Neural progenitor cell (in vitro differentiated cells): ENCODE data around the gene PSME3IP1. TPM values are rescaled to one million over a fixed set of nuclear protein-coding genes. Genes with fewer than 3 reads are reported as not detected.

ENCODE experiments used
- DNase-seq: peaks from one replicate; pipeline ENCODE4 v3.0.0-alpha.2; 2016; ENCODE audit warnings: low spot score
- H2AFZ ChIP-seq: fragments of 200-600 bp; sonication (generic); replicated peaks from 2 replicates; pipeline ENCODE4 v1.6.1; 2016; ENCODE audit warnings: antibody characterized with exemption
- H3F3A ChIP-seq: fragments of 200-600 bp; sonication (generic); 2 replicates; pipeline ENCODE4 v1.6.1; 2016; ENCODE audit warnings: antibody characterized with exemption, low read depth
- H3K27ac ChIP-seq: fragments of 200-600 bp; sonication (generic); 2 replicates; pipeline ENCODE4 v1.5.1; 2016; ENCODE audit warnings: mild to moderate bottlenecking
- H3K27me3 ChIP-seq: fragments of 200-600 bp; sonication (generic); 2 replicates; pipeline ENCODE4 v1.6.1; 2016; ENCODE audit warnings: mild to moderate bottlenecking, moderate library complexity
- H3K36me3 ChIP-seq: fragments of 200-600 bp; sonication (generic); 2 replicates; pipeline ENCODE4 v1.5.1; 2016
- H3K4me1 ChIP-seq: fragments of 200-600 bp; sonication (generic); 2 replicates; pipeline ENCODE4 v1.6.1; 2016; ENCODE audit warnings: mixed run types
- H3K4me2 ChIP-seq: fragments of 200-600 bp; sonication (generic); 2 replicates; pipeline ENCODE4 v1.6.1; 2016
- H3K4me3 ChIP-seq: fragments of 200-600 bp; sonication (generic); 2 replicates; pipeline ENCODE4 v1.5.1; 2016
- H3K79me2 ChIP-seq: fragments of 200-600 bp; sonication (generic); 2 replicates; pipeline ENCODE4 v1.6.1; 2016; ENCODE audit warnings: low read depth
- H3K9ac ChIP-seq: fragments of 200-600 bp; sonication (generic); 2 replicates; pipeline ENCODE4 v1.6.1; 2016
- H3K9me3 ChIP-seq: fragments of 200-600 bp; sonication (generic); 2 replicates; pipeline ENCODE4 v1.5.1; 2016; ENCODE audit warnings: low read depth
- H4K20me1 ChIP-seq: fragments of 200-600 bp; sonication (generic); 2 replicates; pipeline ENCODE4 v1.6.1; 2016; ENCODE audit warnings: low read depth
- H3K27ac Mint-ChIP-seq: 3 replicates; pipeline ENCODE4 v1.8.0; 2021; ENCODE audit warnings: mixed read lengths
- H3K27me3 Mint-ChIP-seq: 2 replicates; pipeline ENCODE4 v1.8.0; 2022; ENCODE audit warnings: low read depth, mild to moderate bottlenecking, inconsistent platforms, moderate library complexity, mixed read lengths; ENCODE audit not compliant: insufficient read depth
- H3K36me3 Mint-ChIP-seq: 3 replicates; pipeline ENCODE4 v1.8.0; 2021; ENCODE audit warnings: mixed read lengths
- H3K4me1 Mint-ChIP-seq: 3 replicates; pipeline ENCODE4 v1.8.0; 2021; ENCODE audit warnings: mixed read lengths
- H3K4me3 Mint-ChIP-seq: 3 replicates; pipeline ENCODE4 v1.8.0; 2021; ENCODE audit warnings: mild to moderate bottlenecking, moderate library complexity, mixed read lengths
- H3K9me3 Mint-ChIP-seq: 3 replicates; pipeline ENCODE4 v1.8.0; 2020; ENCODE audit warnings: mixed read lengths
- EZH2 ChIP-seq: fragments of 200-600 bp; sonication (generic); IDR thresholded peaks from 2 replicates; pipeline ENCODE4 v1.6.1; 2017; ENCODE audit warnings: antibody characterized with exemption, mild to moderate bottlenecking, moderate library complexity
- EZH2phosphoT487 ChIP-seq: fragments of 200-600 bp; sonication (generic); IDR thresholded peaks from 2 replicates; pipeline ENCODE4 v1.6.1; 2017; ENCODE audit warnings: antibody characterized with exemption
- total RNA-seq: library from RNA; depleted of rRNA; stranded (reverse); fragments of >200 nt; gene quantifications from 2 replicates; pipeline ENCODE4 v1.2.3, GENCODE V29; 2015; ENCODE audit warnings: low replicate concordance
- TF ChIP-seq, protein P1 (sequence below): fragments of 200-600 bp; sonication (generic); IDR thresholded peaks from 2 replicates; pipeline ENCODE4 v1.5.1; 2017; ENCODE audit warnings: antibody characterized with exemption, mild to moderate bottlenecking

PSME3IP1 gene
- total RNA-seq, 1 donor from 2014 or later = 184 TPM

DNA sequence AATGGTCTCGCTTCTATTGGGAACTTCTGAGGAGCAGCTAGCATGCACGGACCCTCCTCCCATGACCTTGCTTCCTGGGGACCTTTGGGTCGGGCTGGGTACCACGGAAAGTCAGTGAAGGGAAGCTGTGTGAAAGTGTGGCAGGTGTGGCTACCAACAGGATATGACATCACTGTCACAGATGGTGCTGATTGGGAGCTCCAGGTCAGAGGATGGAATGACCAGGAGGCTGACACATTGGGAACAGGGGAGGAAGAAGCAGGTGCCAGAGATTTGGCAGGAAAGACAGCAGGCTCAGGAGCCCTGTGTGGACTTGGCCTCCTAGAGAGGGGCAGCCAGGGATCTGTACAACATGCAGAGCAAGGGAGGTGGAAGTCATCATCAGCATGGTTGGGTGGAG lies 59.4 kb downstream of the PSME3IP1 start:
- peaks cover 5% of the 10 kb centered on the region for H3K4me1 ChIP-seq
- no peak overlapping the region for H3K4me3 ChIP-seq
- peaks cover 9% of the 10 kb centered on the region for H3K36me3 Mint-ChIP-seq
- no peak overlapping the region for H3K4me3 Mint-ChIP-seq
- H3K27ac ChIP-seq = no peak overlapping the region
- no peaks in the 10 kb centered on the region for H3F3A ChIP-seq
- no peak overlapping the region for H2AFZ ChIP-seq
- TF ChIP-seq, protein P1, sequence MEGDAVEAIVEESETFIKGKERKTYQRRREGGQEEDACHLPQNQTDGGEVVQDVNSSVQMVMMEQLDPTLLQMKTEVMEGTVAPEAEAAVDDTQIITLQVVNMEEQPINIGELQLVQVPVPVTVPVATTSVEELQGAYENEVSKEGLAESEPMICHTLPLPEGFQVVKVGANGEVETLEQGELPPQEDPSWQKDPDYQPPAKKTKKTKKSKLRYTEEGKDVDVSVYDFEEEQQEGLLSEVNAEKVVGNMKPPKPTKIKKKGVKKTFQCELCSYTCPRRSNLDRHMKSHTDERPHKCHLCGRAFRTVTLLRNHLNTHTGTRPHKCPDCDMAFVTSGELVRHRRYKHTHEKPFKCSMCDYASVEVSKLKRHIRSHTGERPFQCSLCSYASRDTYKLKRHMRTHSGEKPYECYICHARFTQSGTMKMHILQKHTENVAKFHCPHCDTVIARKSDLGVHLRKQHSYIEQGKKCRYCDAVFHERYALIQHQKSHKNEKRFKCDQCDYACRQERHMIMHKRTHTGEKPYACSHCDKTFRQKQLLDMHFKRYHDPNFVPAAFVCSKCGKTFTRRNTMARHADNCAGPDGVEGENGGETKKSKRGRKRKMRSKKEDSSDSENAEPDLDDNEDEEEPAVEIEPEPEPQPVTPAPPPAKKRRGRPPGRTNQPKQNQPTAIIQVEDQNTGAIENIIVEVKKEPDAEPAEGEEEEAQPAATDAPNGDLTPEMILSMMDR = no peak
- no peak for TF ChIP-seq EZH2
- TF ChIP-seq EZH2phosphoT487 = no peak
- H3K4me1 Mint-ChIP-seq = peaks cover 30% of the 10 kb centered on the region
- H3K9me3 Mint-ChIP-seq = no peaks in the 10 kb centered on the region
- H3K27ac Mint-ChIP-seq = no peak overlapping the region
- no peaks in the 10 kb centered on the region for H3K27me3 ChIP-seq
- no peaks in the 10 kb centered on the region for H3K9me3 ChIP-seq
- H3K9ac ChIP-seq = no peak overlapping the region
- no peak overlapping the region for H3K4me2 ChIP-seq
- H3K79me2 ChIP-seq = no peaks in the 10 kb centered on the region
- no peaks in the 10 kb centered on the region for H4K20me1 ChIP-seq
- H3K27me3 Mint-ChIP-seq = peaks cover 6% of the 10 kb centered on the region
- no peaks in the 10 kb centered on the region for H3K36me3 ChIP-seq
- no peak for DNase-seq

DNA sequence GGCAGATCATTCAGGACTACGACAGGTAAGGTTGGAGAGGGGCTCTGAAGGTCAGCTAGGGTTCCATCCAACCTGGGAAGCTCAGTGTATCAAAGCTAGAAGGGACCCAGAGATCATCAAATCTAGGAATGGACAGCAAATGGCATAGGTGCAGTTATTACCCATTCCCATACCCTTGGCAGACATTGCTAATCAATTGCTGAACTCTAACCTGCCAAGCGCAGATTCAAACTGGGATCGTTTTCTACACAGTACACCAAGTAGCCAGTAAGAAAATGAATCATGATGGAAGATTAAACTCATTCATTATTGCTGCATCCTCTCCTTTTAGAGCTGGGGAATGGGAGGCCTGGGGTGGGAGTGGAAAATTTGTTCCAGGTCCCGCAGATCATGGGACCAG lies 59.9 kb downstream of the PSME3IP1 start:
- Mint-ChIP-seq H3K27ac (peak overlapping the region; percentile 64), H3K36me3 (peaks cover 14% of the 10 kb centered on the region), H3K4me3 (no peak overlapping the region), H3K4me1 (peaks cover 27% of the 10 kb centered on the region), H3K9me3 (no peaks in the 10 kb centered on the region), H3K27me3 (peaks cover 6% of the 10 kb centered on the region)
- Histone ChIP-seq H3K9ac (no peak overlapping the region), H2AFZ (no peak overlapping the region), H3K27ac (no peak overlapping the region), H3K36me3 (no peaks in the 10 kb centered on the region), H3K27me3 (no peaks in the 10 kb centered on the region), H4K20me1 (no peaks in the 10 kb centered on the region), H3K9me3 (no peaks in the 10 kb centered on the region), H3K79me2 (no peaks in the 10 kb centered on the region), H3K4me3 (no peak overlapping the region), H3K4me1 (peaks cover 5% of the 10 kb centered on the region), H3K4me2 (no peak overlapping the region), H3F3A (no peaks in the 10 kb centered on the region)
- DNase-seq = no peak
- TF ChIP-seq, protein P1 = no peak
- no peak for TF ChIP-seq EZH2phosphoT487
- TF ChIP-seq EZH2 = no peak

DNA sequence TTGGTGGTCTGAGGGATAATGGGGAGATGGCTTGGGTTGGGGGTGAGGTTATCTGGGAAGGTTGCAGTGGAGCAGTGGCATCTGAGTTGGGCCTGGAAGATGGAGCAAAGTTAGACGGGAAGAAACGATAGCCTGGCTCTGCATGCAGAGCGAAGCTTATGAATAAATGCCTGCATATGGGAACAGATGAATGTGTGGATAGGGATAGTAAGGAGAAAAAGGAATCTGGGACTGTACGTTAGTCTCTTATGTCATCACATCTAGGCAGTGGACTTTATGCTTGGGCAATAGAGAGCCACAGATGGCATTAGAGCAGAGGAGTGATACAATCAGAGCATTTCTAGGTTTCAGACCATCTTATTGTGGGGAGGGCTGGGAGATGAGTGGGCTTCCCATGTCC lies 60.5 kb downstream of the PSME3IP1 start:
- Mint-ChIP-seq H3K36me3 (peaks cover 16% of the 10 kb centered on the region), H3K27ac (peak overlapping the region; percentile 22)

More for the DNA sequence above, 60.5 kb downstream of the PSME3IP1 start:
- H3K79me2 ChIP-seq = no peaks in the 10 kb centered on the region
- Mint-ChIP-seq H3K27me3 (peaks cover 6% of the 10 kb centered on the region), H3K4me1 (peaks cover 21% of the 10 kb centered on the region), H3K4me3 (no peak overlapping the region), H3K9me3 (no peaks in the 10 kb centered on the region)
- no peaks in the 10 kb centered on the region for H3K36me3 ChIP-seq
- no peaks in the 10 kb centered on the region for H3F3A ChIP-seq
- H3K4me3 ChIP-seq = no peak overlapping the region
- H3K27me3 ChIP-seq = no peaks in the 10 kb centered on the region
- peaks cover 5% of the 10 kb centered on the region for H3K4me1 ChIP-seq
- H4K20me1 ChIP-seq = no peaks in the 10 kb centered on the region
- H2AFZ ChIP-seq = no peak overlapping the region
- H3K9ac ChIP-seq = no peak overlapping the region
- no peak overlapping the region for H3K4me2 ChIP-seq
- no peaks in the 10 kb centered on the region for H3K9me3 ChIP-seq
- no peak overlapping the region for H3K27ac ChIP-seq
- DNase-seq = no peak
- TF ChIP-seq, protein P1 = no peak
- TF ChIP-seq EZH2 (no peak), EZH2phosphoT487 (no peak)
